ENCODE results near the gene TMEM131. TPM values are rescaled to one million over a fixed set of nuclear protein-coding genes. Genes with fewer than 3 reads are reported as not detected.
A peak's percentile ranks its signal among the peaks of the same experiment; 100 is the strongest.

Gene TMEM131
- total RNA-seq, 1 donor from 2014 or later = 20.0 TPM

- DNase-seq (ENCODE audit: low spot score in 2 of 2) = peak; percentile 27 to 89
- Histone ChIP-seq H3K36me3 (peaks cover 9 to 50% of the 10 kb centered on the region in 2 donors), H3K9me3 (no peaks in the 10 kb centered on the region), H3K27ac (peak overlapping the region in 1 of 2 donors; percentile 3), H3K4me1 (no peaks in the 10 kb centered on the region), H3K4me3 (no peak overlapping the region), H3K27me3 (no peaks in the 10 kb centered on the region)
- intact Hi-C loops (cut with DNase I) = loop anchor here (1.0 to 5.0 kb wide), 4 partner anchors 190 to 578 kb away; no protein-coding TSS in a partner anchor
- TF ChIP-seq, protein P1, sequence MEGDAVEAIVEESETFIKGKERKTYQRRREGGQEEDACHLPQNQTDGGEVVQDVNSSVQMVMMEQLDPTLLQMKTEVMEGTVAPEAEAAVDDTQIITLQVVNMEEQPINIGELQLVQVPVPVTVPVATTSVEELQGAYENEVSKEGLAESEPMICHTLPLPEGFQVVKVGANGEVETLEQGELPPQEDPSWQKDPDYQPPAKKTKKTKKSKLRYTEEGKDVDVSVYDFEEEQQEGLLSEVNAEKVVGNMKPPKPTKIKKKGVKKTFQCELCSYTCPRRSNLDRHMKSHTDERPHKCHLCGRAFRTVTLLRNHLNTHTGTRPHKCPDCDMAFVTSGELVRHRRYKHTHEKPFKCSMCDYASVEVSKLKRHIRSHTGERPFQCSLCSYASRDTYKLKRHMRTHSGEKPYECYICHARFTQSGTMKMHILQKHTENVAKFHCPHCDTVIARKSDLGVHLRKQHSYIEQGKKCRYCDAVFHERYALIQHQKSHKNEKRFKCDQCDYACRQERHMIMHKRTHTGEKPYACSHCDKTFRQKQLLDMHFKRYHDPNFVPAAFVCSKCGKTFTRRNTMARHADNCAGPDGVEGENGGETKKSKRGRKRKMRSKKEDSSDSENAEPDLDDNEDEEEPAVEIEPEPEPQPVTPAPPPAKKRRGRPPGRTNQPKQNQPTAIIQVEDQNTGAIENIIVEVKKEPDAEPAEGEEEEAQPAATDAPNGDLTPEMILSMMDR (IDR thresholded peaks at IDR 0.05) = peak; percentile 83 to 90 (median 89)
Observed at GRCh38 chr2:97806738-97807618, 188.8 kb downstream of the TMEM131 start.

GRCh38 chr2:97805776-97806175, 190.0 kb downstream of the TMEM131 start:
- TF ChIP-seq, protein P1 (IDR thresholded peaks at IDR 0.05) = no peak
- intact Hi-C loops (cut with DNase I) = loop anchor here (1.0 to 5.0 kb wide), 4 partner anchors 191 to 580 kb away; no protein-coding TSS in a partner anchor
- no peak overlapping the region for H3K27ac ChIP-seq
- DNase-seq (ENCODE audit: low spot score in 2 of 2) = no peak
- no peak overlapping the region for H3K4me3 ChIP-seq
- H3K27me3 ChIP-seq = no peaks in the 10 kb centered on the region
- H3K36me3 ChIP-seq = peaks cover 6 to 54% of the 10 kb centered on the region in 2 donors
- no peaks in the 10 kb centered on the region for H3K9me3 ChIP-seq
- no peaks in the 10 kb centered on the region for H3K4me1 ChIP-seq

DNA sequence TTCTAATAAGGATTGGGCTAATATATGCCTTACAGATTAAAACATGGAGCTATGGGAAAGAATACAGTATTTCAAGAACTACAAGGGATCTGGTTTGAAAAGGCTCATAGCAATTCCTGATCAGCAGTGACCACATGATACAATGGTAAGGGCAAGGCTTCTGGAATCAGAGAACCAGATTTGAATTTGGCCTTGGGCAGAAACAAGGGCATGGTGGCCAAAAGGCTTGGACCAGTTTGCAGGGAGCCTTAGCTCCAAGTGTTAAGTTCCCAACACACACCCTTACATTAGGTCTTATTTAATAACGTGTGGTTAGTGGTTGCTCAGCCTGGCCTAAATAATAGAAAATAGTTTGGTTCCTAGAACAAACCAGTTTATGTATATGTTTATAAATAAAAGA, 194.7 kb downstream of the TMEM131 start:
- Histone ChIP-seq H3K9me3 (no peaks in the 10 kb centered on the region), H3K4me3 (no peak overlapping the region), H3K4me1 (no peaks in the 10 kb centered on the region), H3K27me3 (no peaks in the 10 kb centered on the region), H3K27ac (no peak overlapping the region), H3K36me3 (peaks cover 20 to 64% of the 10 kb centered on the region in 2 donors)
- intact Hi-C loops (cut with DNase I) = no loop called here
- DNase-seq (ENCODE audit: low spot score in 2 of 2) = no peak
- TF ChIP-seq, protein P1 (IDR thresholded peaks at IDR 0.05) = no peak

DNA sequence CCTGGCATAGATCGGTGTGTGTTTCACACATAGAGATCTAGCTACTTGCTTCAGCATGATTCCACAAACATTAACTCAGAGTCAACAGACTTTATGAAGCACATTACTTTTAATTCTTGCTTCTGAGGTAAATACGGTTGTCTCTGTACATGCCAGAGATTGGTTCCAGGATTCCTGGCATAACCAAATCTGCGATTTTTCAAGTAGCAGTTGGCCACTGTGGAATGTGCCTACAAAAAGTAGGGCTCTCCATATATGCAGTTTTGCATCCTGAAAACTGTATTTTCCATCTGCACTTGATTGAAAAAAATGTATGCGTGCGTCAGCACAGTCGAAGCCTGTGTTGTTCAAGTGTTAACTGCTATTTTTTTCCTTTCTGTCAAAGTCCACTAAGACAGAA, 197.3 kb downstream of the TMEM131 start:
- no peak for DNase-seq (ENCODE audit: low spot score in 2 of 2)
- H3K27ac ChIP-seq = no peak overlapping the region
- TF ChIP-seq, protein P1 (IDR thresholded peaks at IDR 0.05) = no peak
- H3K27me3 ChIP-seq = no peaks in the 10 kb centered on the region
- H3K36me3 ChIP-seq = peaks cover 32 to 48% of the 10 kb centered on the region in 2 donors
- H3K4me1 ChIP-seq = no peaks in the 10 kb centered on the region
- no peak overlapping the region for H3K4me3 ChIP-seq
- H3K9me3 ChIP-seq = no peaks in the 10 kb centered on the region
- intact Hi-C loops (cut with DNase I) = no loop called here

- no peaks in the 10 kb centered on the region for H3K27me3 ChIP-seq
- no peaks in the 10 kb centered on the region for H3K4me1 ChIP-seq
- no peak overlapping the region for H3K4me3 ChIP-seq
- intact Hi-C loops (cut with DNase I) = no loop called here
- DNase-seq (ENCODE audit: low spot score in 2 of 2) = no peak
- H3K27ac ChIP-seq = no peak overlapping the region
- TF ChIP-seq, protein P1 (IDR thresholded peaks at IDR 0.05) = no peak
- peaks cover 42 to 50% of the 10 kb centered on the region in 2 donors for H3K36me3 ChIP-seq
- no peaks in the 10 kb centered on the region for H3K9me3 ChIP-seq
Observed at GRCh38 chr2:97797355-97797754, 198.4 kb downstream of the TMEM131 start.

All from ascending aorta (tissue), 2 donors.